Spleen (tissue), 7 donors: ENCODE data around the gene TPD52L3.

Experiments used
- CTCF ChIP-seq, 11 experiments: fragments of 200-600 bp in 7 of 11; fragments of 450-650 bp in 4 of 11; sonication (generic) in 4 of 11; IDR thresholded peaks in 8 of 11; conservative IDR thresholded peaks in 3 of 11; 1 replicate in 7 of 11; 2 replicates in 4 of 11; pipeline versions ENCODE4 v1.4.0 to v1.8.0; 2016 to 2021; ENCODE audit warnings: antibody characterized with exemption in 11 of 11, inconsistent platforms in 4 of 11, mild to moderate bottlenecking in 1 of 11
- POLR2A ChIP-seq, 3 donors: fragments of 450-650 bp; IDR thresholded peaks; one replicate each; pipeline ENCODE4 v1.5.1; 2017; ENCODE audit warnings: antibody characterized with exemption in 3 of 3, mild to moderate bottlenecking in 1 of 3
- donor health status: DM: no; HTN: no; CAD: no; lungs with moderate emphysema.
- donor health status: DM: no; HTN: no; CAD: no.
- donor health status: DM: no; HTN: no; CAD: no.

GRCh38 chr9:6304232-6304631, 23.9 kb upstream of the TPD52L3 start:
- TF ChIP-seq CTCF (IDR thresholded peaks at IDR 0.05 in 8 of 11, conservative IDR thresholded peaks at IDR 0.05 in 3 of 11) (no peak), POLR2A (IDR thresholded peaks at IDR 0.05) (no peak)
